Measurements from ENCODE around the gene IKBKE. TPM values are rescaled to one million over a fixed set of nuclear protein-coding genes. Genes with fewer than 3 reads are reported as not detected.

Gene IKBKE
- total RNA-seq, 1 experiment from 2014 or later = 6.4 TPM

DNA sequence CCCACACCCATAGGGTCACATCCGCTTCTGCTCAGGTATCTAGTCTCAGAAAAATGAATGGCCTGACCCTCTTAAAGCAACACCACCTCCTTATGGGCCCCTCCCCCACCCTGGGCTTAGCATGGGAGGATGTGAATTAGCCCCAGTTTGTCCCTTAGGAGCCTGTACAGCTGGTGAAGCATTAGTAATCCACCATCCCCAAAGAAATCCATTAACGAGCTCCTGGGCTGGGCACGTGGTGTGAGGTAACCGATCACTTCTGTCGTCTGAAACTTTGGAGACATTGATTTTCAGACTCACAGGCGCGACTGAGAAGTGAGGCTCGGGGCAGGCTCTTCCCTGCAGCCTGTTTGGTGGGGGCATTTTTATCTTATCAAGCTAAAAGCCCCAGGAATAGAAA lies 47.5 kb downstream of the IKBKE start:
- CTCF ChIA-PET = no interaction called here

DNA sequence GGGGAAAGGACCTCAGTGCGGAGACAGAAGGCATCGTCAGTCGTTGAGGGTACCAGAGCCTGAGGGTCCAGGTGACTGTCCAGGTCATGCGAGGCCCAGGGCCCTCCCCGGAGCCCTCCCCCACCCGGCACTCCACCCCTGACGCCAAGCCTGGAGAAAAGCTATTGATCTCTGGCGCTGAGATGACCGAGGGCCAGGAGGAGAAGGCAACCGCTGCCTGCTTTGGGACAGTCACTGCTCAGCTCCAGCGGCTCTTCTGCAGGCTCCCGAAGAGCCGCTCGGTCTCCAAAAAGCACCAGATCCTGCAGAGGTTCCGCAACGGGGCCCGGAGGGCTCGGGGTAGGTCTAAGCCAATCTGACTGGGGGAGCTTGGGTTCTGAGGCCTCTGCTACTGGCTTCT lies 47.9 kb downstream of the IKBKE start:
- ATAC-seq (no peak), DNase-seq (ENCODE audit: low read depth, low spot score) (no peak)
- ChIA-PET POLR2A (no interaction called here), CTCF (no interaction called here)
- H3K27ac ChIP-seq (ENCODE audit: low read length) = no peak overlapping the region
- intact Hi-C loops (cut with micrococcal nuclease; ENCODE audit: unreplicated experiment) = no loop called here
- no TSS peak for BruUV-seq (replicated peaks)
- H3K27me3 ChIP-seq (ENCODE audit: control insufficient read depth, insufficient read depth, low read length) = no peaks in the 10 kb centered on the region
- no peaks in the 10 kb centered on the region for H3K36me3 ChIP-seq (ENCODE audit: control insufficient read depth, insufficient read depth, low read length)
- no peaks in the 10 kb centered on the region for H3K9me3 ChIP-seq (ENCODE audit: control insufficient read depth, insufficient read depth, low read depth, low read length)
- TF ChIP-seq SIN3A (IDR thresholded peaks at IDR 0.05; ENCODE audit: borderline replicate concordance, insufficient read depth, low read depth, low read length) = no peak
- no peak for TF ChIP-seq TCF7L2 (IDR thresholded peaks at IDR 0.05; ENCODE audit: low read depth, low read length)
- TF ChIP-seq, protein P1, sequence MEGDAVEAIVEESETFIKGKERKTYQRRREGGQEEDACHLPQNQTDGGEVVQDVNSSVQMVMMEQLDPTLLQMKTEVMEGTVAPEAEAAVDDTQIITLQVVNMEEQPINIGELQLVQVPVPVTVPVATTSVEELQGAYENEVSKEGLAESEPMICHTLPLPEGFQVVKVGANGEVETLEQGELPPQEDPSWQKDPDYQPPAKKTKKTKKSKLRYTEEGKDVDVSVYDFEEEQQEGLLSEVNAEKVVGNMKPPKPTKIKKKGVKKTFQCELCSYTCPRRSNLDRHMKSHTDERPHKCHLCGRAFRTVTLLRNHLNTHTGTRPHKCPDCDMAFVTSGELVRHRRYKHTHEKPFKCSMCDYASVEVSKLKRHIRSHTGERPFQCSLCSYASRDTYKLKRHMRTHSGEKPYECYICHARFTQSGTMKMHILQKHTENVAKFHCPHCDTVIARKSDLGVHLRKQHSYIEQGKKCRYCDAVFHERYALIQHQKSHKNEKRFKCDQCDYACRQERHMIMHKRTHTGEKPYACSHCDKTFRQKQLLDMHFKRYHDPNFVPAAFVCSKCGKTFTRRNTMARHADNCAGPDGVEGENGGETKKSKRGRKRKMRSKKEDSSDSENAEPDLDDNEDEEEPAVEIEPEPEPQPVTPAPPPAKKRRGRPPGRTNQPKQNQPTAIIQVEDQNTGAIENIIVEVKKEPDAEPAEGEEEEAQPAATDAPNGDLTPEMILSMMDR (IDR thresholded peaks at IDR 0.05) = no peak
- no peak for TF ChIP-seq POLR2AphosphoS5 (IDR thresholded peaks at IDR 0.05; ENCODE audit: low read depth, low read length)
- TF ChIP-seq, protein P2, sequence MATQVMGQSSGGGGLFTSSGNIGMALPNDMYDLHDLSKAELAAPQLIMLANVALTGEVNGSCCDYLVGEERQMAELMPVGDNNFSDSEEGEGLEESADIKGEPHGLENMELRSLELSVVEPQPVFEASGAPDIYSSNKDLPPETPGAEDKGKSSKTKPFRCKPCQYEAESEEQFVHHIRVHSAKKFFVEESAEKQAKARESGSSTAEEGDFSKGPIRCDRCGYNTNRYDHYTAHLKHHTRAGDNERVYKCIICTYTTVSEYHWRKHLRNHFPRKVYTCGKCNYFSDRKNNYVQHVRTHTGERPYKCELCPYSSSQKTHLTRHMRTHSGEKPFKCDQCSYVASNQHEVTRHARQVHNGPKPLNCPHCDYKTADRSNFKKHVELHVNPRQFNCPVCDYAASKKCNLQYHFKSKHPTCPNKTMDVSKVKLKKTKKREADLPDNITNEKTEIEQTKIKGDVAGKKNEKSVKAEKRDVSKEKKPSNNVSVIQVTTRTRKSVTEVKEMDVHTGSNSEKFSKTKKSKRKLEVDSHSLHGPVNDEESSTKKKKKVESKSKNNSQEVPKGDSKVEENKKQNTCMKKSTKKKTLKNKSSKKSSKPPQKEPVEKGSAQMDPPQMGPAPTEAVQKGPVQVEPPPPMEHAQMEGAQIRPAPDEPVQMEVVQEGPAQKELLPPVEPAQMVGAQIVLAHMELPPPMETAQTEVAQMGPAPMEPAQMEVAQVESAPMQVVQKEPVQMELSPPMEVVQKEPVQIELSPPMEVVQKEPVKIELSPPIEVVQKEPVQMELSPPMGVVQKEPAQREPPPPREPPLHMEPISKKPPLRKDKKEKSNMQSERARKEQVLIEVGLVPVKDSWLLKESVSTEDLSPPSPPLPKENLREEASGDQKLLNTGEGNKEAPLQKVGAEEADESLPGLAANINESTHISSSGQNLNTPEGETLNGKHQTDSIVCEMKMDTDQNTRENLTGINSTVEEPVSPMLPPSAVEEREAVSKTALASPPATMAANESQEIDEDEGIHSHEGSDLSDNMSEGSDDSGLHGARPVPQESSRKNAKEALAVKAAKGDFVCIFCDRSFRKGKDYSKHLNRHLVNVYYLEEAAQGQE (IDR thresholded peaks at IDR 0.05; ENCODE audit: insufficient read depth in 1 of 2, low read depth in 2 of 2, low read length in 1 of 2) = no peak
- no peak overlapping the region for H3K4me3 ChIP-seq (ENCODE audit: low read depth in 2 of 2, low read length in 2 of 2)
- H3K4me1 ChIP-seq (ENCODE audit: control insufficient read depth, insufficient read depth, low read length) = no peaks in the 10 kb centered on the region
- in situ Hi-C loops (cut with HindIII; ENCODE audit: low pct_unique_long_range_greater_than_20kb, low sequenced_read_pairs) = no loop called here

More for the DNA sequence above, 47.5 kb downstream of the IKBKE start:
- DNase-seq (ENCODE audit: low read depth, low spot score) = no peak
- no peak overlapping the region for H3K4me3 ChIP-seq (ENCODE audit: low read depth in 2 of 2, low read length in 2 of 2)
- no peak overlapping the region for H3K27ac ChIP-seq (ENCODE audit: low read length)
- H3K4me1 ChIP-seq (ENCODE audit: control insufficient read depth, insufficient read depth, low read length) = no peaks in the 10 kb centered on the region
- POLR2A ChIA-PET = no interaction called here
- ATAC-seq = no peak
- TF ChIP-seq TCF7L2 (IDR thresholded peaks at IDR 0.05; ENCODE audit: low read depth, low read length) = no peak
- TF ChIP-seq, protein P1 (IDR thresholded peaks at IDR 0.05) = no peak
- TF ChIP-seq, protein P2 (IDR thresholded peaks at IDR 0.05; ENCODE audit: insufficient read depth in 1 of 2, low read depth in 2 of 2, low read length in 1 of 2) = no peak
- no peak for TF ChIP-seq POLR2AphosphoS5 (IDR thresholded peaks at IDR 0.05; ENCODE audit: low read depth, low read length)
- TF ChIP-seq SIN3A (IDR thresholded peaks at IDR 0.05; ENCODE audit: borderline replicate concordance, insufficient read depth, low read depth, low read length) = no peak
- no peaks in the 10 kb centered on the region for H3K36me3 ChIP-seq (ENCODE audit: control insufficient read depth, insufficient read depth, low read length)
- no TSS peak for BruUV-seq (replicated peaks)
- no peaks in the 10 kb centered on the region for H3K27me3 ChIP-seq (ENCODE audit: control insufficient read depth, insufficient read depth, low read length)
- in situ Hi-C loops (cut with HindIII; ENCODE audit: low pct_unique_long_range_greater_than_20kb, low sequenced_read_pairs) = no loop called here
- intact Hi-C loops (cut with micrococcal nuclease; ENCODE audit: unreplicated experiment) = no loop called here
- no peaks in the 10 kb centered on the region for H3K9me3 ChIP-seq (ENCODE audit: control insufficient read depth, insufficient read depth, low read depth, low read length)
